Tibial nerve (tissue), 4 donors: ENCODE measurements around the gene PLEKHA7. TPM values are rescaled to one million over a fixed set of nuclear protein-coding genes. Genes with fewer than 3 reads are reported as not detected.
"Not testable (repeated sequence)": the region's sequence is repeated elsewhere in the genome, so short reads cannot be mapped to it uniquely, and the experiment has no call there.

Experiments used
- DNase-seq, 2 donors: peaks; one replicate each; pipeline ENCODE4 v3.0.0-alpha.2; 2019; ENCODE audit warnings: low spot score in 2 of 2
- H3K27ac ChIP-seq, 4 donors: fragments of 200-600 bp; sonication (generic) in 3 of 4; one replicate each; pipeline ENCODE4 v1.5.1; 2017 to 2019; ENCODE audit warnings: mild to moderate bottlenecking in 1 of 4
- H3K27me3 ChIP-seq, 2 donors: fragments of 200-600 bp; sonication (generic) in 1 of 2; one replicate each; pipeline versions ENCODE4 v1.5.1 to v1.6.0; 2017 to 2019
- H3K36me3 ChIP-seq, 3 donors: fragments of 200-600 bp; sonication (generic); one replicate each; pipeline ENCODE4 v1.5.1; 2018 to 2019
- H3K4me1 ChIP-seq, 4 donors: fragments of 200-600 bp; sonication (generic) in 3 of 4; one replicate each; pipeline ENCODE4 v1.5.1; 2017 to 2019
- H3K4me3 ChIP-seq, 4 donors: fragments of 200-600 bp; sonication (generic) in 3 of 4; one replicate each; pipeline ENCODE4 v1.5.1; 2017 to 2019; ENCODE audit warnings: mild to moderate bottlenecking in 1 of 4, moderate library complexity in 1 of 4
- H3K9me3 ChIP-seq, 4 donors: fragments of 200-600 bp; sonication (generic) in 3 of 4; one replicate each; pipeline ENCODE4 v1.5.1; 2017 to 2019
- CTCF ChIP-seq, 5 experiments: fragments of 200-600 bp in 3 of 5; fragments of 450-650 bp in 2 of 5; sonication (generic) in 3 of 5; IDR thresholded peaks; one replicate each; pipeline ENCODE4 v1.5.1; 2016 to 2019; ENCODE audit warnings: antibody characterized with exemption in 5 of 5, mild to moderate bottlenecking in 3 of 5, moderate library complexity in 2 of 5
- EP300 ChIP-seq, 2 donors: sonication (generic); formaldehyde crosslinking; IDR thresholded peaks; one replicate each; pipeline ENCODE4 v1.6.1; 2017; ENCODE audit warnings: antibody characterized with exemption in 2 of 2, mild to moderate bottlenecking in 1 of 2
- POLR2A ChIP-seq, 2 donors: fragments of 450-650 bp; IDR thresholded peaks; one replicate each; pipeline ENCODE4 v1.6.1; 2017; ENCODE audit warnings: antibody characterized with exemption in 2 of 2, mild to moderate bottlenecking in 2 of 2, moderate library complexity in 2 of 2
- WGBS, 2 donors: methylation state at CpG; one replicate each; pipeline ENCODE4 v1.1.5; 2018; 5-methylcytosine and 5-hydroxymethylcytosine counted together
- total RNA-seq, 4 donors: library from RNA; depleted of rRNA; stranded (reverse); fragments of >200 nt; gene quantifications; one replicate each; pipeline ENCODE4 v1.1.0, GENCODE V29; 2016

The PLEKHA7 gene
- total RNA-seq, 4 donors from 2014 or later: 41.6 to 56.7 (median 50.1) TPM

GRCh38 chr11:17000987-17001386 is 13.2 kb downstream of the PLEKHA7 start:
- H3K27me3 ChIP-seq: no peaks in the 10 kb centered on the region

GRCh38 chr11:17000253-17000652 is 14.0 kb downstream of the PLEKHA7 start:
- 83 to 100% methylated on average over 1 of the region's 1 CpG for WGBS, 2 donors
- not testable (repeated sequence) for H3K27me3 ChIP-seq, H3K27ac ChIP-seq, DNase-seq, H3K36me3 ChIP-seq, H3K4me3 ChIP-seq, H3K9me3 ChIP-seq
- peaks cover 0 to 36% (median 8%) of the 10 kb centered on the region in 4 donors for H3K4me1 ChIP-seq

More at GRCh38 chr11:17000987-17001386, 13.2 kb downstream of the PLEKHA7 start:
- no peak for DNase-seq
- Histone ChIP-seq H3K9me3 (no peaks in the 10 kb centered on the region), H3K4me3 (no peak overlapping the region), H3K36me3 (no peaks in the 10 kb centered on the region), H3K27ac (no peak overlapping the region), H3K4me1 (peaks cover 0 to 29% (median 8%) of the 10 kb centered on the region in 4 donors)
- 75 to 79% methylated on average over 2 of the region's 2 CpGs for WGBS, 2 donors
- TF ChIP-seq EP300 (IDR thresholded peaks at IDR 0.05) (no peak), POLR2A (IDR thresholded peaks at IDR 0.05) (no peak), CTCF (IDR thresholded peaks at IDR 0.05) (no peak)

- WGBS, 2 donors: 48 to 51% methylated on average over 2 of the region's 2 CpGs
- no peaks in the 10 kb centered on the region for H3K9me3 ChIP-seq
- peaks cover 0 to 48% (median 8%) of the 10 kb centered on the region in 4 donors for H3K4me1 ChIP-seq
- H3K36me3 ChIP-seq: no peaks in the 10 kb centered on the region
- TF ChIP-seq CTCF (IDR thresholded peaks at IDR 0.05) (no peak), POLR2A (IDR thresholded peaks at IDR 0.05) (no peak), EP300 (IDR thresholded peaks at IDR 0.05) (no peak)
- H3K27ac ChIP-seq: peak overlapping the region in 1 of 4 donors; percentile 4
- DNase-seq: no peak
- no peaks in the 10 kb centered on the region for H3K27me3 ChIP-seq
- H3K4me3 ChIP-seq: no peak overlapping the region
Observed at GRCh38 chr11:16999116-16999515, 15.1 kb downstream of the PLEKHA7 start.

DNA sequence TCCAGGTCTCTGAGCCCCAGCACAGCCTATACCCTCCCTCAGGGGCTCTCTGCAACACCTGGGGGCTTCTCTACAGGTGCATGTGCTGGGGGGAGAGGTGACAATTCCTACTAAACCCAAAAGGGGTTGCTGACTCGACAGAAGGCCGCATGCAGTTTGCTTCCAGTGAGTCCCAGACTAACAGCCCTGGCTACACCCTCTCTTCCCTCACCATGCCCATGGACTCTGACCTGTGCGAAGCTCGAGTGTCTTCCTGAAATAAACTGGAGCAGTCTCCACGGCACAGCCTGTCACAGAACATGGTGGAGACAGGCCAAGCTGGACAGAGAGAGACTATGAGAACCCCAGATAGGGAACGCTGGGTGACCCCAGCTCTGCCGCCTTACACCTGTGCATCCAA is 16.6 kb downstream of the PLEKHA7 start:
- no peak for TF ChIP-seq POLR2A (IDR thresholded peaks at IDR 0.05)
- TF ChIP-seq EP300 (IDR thresholded peaks at IDR 0.05): no peak
- TF ChIP-seq CTCF (IDR thresholded peaks at IDR 0.05): no peak
- Histone ChIP-seq H3K4me3 (no peak overlapping the region), H3K27me3 (no peaks in the 10 kb centered on the region), H3K9me3 (no peaks in the 10 kb centered on the region), H3K4me1 (peaks cover 0 to 56% (median 8%) of the 10 kb centered on the region in 4 donors), H3K27ac (peak overlapping the region in 2 of 4 donors; percentile 54 to 60), H3K36me3 (no peaks in the 10 kb centered on the region)
- WGBS, 2 donors: 82 to 91% methylated on average over 7 of the region's 7 CpGs
- no peak for DNase-seq

GRCh38 chr11:16993495-16993894 is 20.7 kb downstream of the PLEKHA7 start:
- no peak for TF ChIP-seq CTCF (IDR thresholded peaks at IDR 0.05)
- no peak for TF ChIP-seq POLR2A (IDR thresholded peaks at IDR 0.05)
- TF ChIP-seq EP300 (IDR thresholded peaks at IDR 0.05): no peak
- peaks cover 0 to 58% (median 12%) of the 10 kb centered on the region in 4 donors for H3K4me1 ChIP-seq
- DNase-seq: no peak
- no peaks in the 10 kb centered on the region for H3K9me3 ChIP-seq
- no peak overlapping the region for H3K27ac ChIP-seq
- WGBS, 2 donors: 76 to 86% methylated on average over 1 of the region's 1 CpG
- no peak overlapping the region for H3K4me3 ChIP-seq
- no peaks in the 10 kb centered on the region for H3K27me3 ChIP-seq
- H3K36me3 ChIP-seq: peaks cover 0 to 6% (median 0%) of the 10 kb centered on the region in 3 donors

DNA sequence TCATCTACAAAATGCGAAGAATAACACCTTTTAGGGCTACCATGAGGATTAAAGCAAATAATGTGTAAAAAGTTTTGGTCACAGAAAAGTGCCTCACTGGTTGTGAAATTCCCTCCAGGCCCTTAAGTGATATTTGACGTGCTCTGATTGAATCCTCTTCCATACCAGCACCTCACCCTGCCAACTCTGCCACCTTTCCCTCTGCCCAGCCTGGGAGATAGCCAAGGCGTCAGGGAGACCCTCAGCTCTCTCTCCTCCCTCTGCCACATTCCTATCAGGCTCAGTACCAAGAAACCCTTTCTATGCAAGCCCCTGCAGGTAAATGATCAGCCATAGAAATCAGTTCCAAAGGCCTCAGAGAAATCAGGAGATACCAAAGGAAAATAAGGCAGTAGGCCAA is 21.4 kb downstream of the PLEKHA7 start:
- peaks cover 0 to 6% (median 0%) of the 10 kb centered on the region in 3 donors for H3K36me3 ChIP-seq
- no peaks in the 10 kb centered on the region for H3K9me3 ChIP-seq
- WGBS, 2 donors: 78 to 86% methylated on average over 3 of the region's 3 CpGs
- H3K27me3 ChIP-seq: no peaks in the 10 kb centered on the region
- H3K4me1 ChIP-seq: peaks cover 0 to 61% (median 14%) of the 10 kb centered on the region in 4 donors
- DNase-seq: no peak
- H3K4me3 ChIP-seq: no peak overlapping the region
- TF ChIP-seq CTCF (IDR thresholded peaks at IDR 0.05): no peak
- no peak for TF ChIP-seq POLR2A (IDR thresholded peaks at IDR 0.05)
- TF ChIP-seq EP300 (IDR thresholded peaks at IDR 0.05): no peak
- peak overlapping the region in 1 of 4 donors; percentile 8 for H3K27ac ChIP-seq
